Neural cell (in vitro differentiated cells): ENCODE data around the gene PACSIN2.

Source experiments
- CTCF ChIP-seq: fragments of 450-650 bp; IDR thresholded peaks from 2 replicates; pipeline ENCODE4 v1.5.1; 2014; ENCODE audit warnings: antibody characterized with exemption, mild to moderate bottlenecking, moderate library complexity; ENCODE audit not compliant: poor library complexity, severe bottlenecking
- EP300 ChIP-seq: fragments of 450-650 bp; conservative IDR thresholded peaks from 2 replicates; pipeline ENCODE4 v1.6.1; 2014; ENCODE audit warnings: antibody characterized with exemption, mild to moderate bottlenecking, moderate library complexity; ENCODE audit not compliant: poor library complexity, severe bottlenecking
- EZH2 ChIP-seq: fragments of 200-600, 300-800 bp; shearing (Covaris generic), sonication (generic); IDR thresholded peaks from 2 replicates; pipeline ENCODE4 v1.6.1; 2014; ENCODE audit warnings: antibody characterized with exemption, low read length, borderline replicate concordance, mild to moderate bottlenecking; ENCODE audit not compliant: insufficient read depth, poor library complexity, severe bottlenecking
- MXI1 ChIP-seq: fragments of 450-650 bp; conservative IDR thresholded peaks from 2 replicates; pipeline ENCODE4 v1.6.1; 2014; ENCODE audit warnings: antibody characterized with exemption, mild to moderate bottlenecking; ENCODE audit not compliant: poor library complexity, severe bottlenecking
- REST ChIP-seq: IDR thresholded peaks from 2 replicates; pipeline ENCODE4 v1.6.1; 2012; ENCODE audit warnings: borderline replicate concordance

DNA sequence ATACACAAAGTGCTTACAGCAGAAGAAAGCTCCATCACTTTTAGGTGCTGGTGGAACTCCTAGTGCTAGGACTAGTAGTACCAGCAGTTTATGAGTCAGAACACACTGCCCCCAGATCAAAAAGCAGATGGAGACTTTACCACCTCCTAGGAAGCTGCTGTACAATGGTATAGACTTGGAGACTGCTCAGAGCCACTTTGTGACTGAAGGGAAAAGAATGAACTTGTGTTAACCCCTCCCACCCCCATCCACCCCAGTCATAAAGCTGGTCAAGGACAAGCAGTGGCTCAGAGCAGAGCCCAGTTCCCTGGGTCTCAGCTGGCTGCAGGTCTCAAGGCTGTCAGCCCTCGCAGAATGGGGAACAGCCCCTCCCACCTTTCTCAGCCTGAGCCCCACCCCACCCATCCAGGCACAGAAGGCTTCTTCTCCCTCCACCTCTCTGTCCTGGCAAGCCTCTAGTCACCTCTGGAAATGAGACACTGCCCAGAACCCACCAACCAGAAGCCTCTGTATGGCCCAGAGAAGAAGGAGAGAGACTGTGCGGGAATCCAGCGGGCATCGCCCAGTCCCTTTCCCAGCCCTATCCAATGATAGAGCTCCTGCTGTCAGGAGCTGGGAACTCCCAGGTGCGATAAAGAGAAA lies 23.8 kb downstream of the PACSIN2 start:
- TF ChIP-seq CTCF (no peak), EZH2 (no peak), EP300 (no peak), MXI1 (no peak), REST (no peak)
